Measurements from ENCODE around the gene CACNA1S.

CACNA1S gene

DNA sequence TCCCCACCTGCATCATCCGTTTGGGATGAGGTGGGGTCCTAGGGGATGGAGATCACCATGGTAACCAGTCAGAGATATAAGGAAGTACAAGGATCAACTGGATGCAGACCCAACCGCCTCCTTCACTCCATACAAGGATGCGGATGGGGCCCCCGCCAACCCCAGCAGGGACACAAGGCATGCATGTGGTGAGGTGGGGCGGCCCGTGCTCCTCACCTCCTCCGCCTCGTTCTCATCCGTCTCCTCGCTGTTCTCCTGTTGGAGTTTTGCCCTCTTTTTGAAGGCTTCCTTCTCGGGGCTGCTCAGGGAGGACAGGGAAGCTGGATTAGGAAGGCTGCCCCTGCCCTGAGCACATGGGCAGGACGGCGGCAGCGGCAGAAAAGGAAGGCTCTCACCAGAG is 112.6 kb downstream of the CACNA1S start:
- H3K4me3 ChIP-seq (ENCODE audit: low read depth, low read length, poor library complexity, severe bottlenecking), result no peak overlapping the region

DNA sequence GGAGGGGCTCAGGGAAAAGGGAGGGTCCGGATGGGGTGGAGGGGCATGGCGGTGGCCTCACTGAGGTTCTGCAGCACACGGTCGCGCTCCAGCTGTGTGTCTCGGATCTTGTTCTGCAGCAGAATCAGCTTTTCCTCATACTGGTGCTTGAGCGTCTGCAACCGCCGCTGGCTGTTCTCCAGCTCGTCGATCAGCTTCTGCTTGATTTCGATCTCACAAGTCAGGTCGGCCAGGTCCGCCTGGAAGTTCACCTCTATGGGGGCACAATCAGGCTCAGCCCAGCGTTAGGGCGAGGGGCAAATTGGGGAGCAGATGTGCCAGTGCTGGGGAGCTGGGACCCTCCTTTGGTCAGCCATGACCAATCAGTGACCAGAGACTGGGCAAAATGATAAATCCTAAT is 113.9 kb downstream of the CACNA1S start:
- Histone ChIP-seq H3K4me1 (ENCODE audit: insufficient read depth, low read length, severe bottlenecking) (no peaks in the 10 kb centered on the region), H3K36me3 (ENCODE audit: insufficient read depth, low read length) (no peaks in the 10 kb centered on the region; the same call in none of the 2 replicates), H3K4me3 (ENCODE audit: low read depth, low read length, poor library complexity, severe bottlenecking) (no peak overlapping the region), H3K9ac (ENCODE audit: low read length) (no peak overlapping the region), H3K4me2 (ENCODE audit: low read length) (no peak overlapping the region), H3K9me3 (ENCODE audit: low read length) (no peaks in the 10 kb centered on the region), H3K79me2 (ENCODE audit: insufficient read depth, low read length) (no peaks in the 10 kb centered on the region), H2AFZ (ENCODE audit: low read length) (no peak overlapping the region), H3K27ac (ENCODE audit: low read depth, low read length, poor library complexity, severe bottlenecking) (no peak overlapping the region), H4K20me1 (ENCODE audit: insufficient read depth, low read length) (no peaks in the 10 kb centered on the region), H3K27me3 (ENCODE audit: insufficient read depth, low read length) (no peaks in the 10 kb centered on the region), H3F3A (ENCODE audit: insufficient read depth, low read length) (no peaks in the 10 kb centered on the region), H3K9me2 (ENCODE audit: low read depth, low read length) (no peaks in the 10 kb centered on the region)
- TF ChIP-seq EZH2 (IDR thresholded peaks at IDR 0.05; ENCODE audit: borderline replicate concordance, low read length), result no peak
- TF ChIP-seq, protein P1, sequence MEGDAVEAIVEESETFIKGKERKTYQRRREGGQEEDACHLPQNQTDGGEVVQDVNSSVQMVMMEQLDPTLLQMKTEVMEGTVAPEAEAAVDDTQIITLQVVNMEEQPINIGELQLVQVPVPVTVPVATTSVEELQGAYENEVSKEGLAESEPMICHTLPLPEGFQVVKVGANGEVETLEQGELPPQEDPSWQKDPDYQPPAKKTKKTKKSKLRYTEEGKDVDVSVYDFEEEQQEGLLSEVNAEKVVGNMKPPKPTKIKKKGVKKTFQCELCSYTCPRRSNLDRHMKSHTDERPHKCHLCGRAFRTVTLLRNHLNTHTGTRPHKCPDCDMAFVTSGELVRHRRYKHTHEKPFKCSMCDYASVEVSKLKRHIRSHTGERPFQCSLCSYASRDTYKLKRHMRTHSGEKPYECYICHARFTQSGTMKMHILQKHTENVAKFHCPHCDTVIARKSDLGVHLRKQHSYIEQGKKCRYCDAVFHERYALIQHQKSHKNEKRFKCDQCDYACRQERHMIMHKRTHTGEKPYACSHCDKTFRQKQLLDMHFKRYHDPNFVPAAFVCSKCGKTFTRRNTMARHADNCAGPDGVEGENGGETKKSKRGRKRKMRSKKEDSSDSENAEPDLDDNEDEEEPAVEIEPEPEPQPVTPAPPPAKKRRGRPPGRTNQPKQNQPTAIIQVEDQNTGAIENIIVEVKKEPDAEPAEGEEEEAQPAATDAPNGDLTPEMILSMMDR (IDR thresholded peaks at IDR 0.05; ENCODE audit: low read length), result no peak

More for the DNA sequence above, 112.6 kb downstream of the CACNA1S start:
- no peak for TF ChIP-seq EZH2 (IDR thresholded peaks at IDR 0.05; ENCODE audit: borderline replicate concordance, low read length)
- TF ChIP-seq, protein P1 (IDR thresholded peaks at IDR 0.05; ENCODE audit: low read length), result no peak
- H3F3A ChIP-seq (ENCODE audit: insufficient read depth, low read length), result no peaks in the 10 kb centered on the region
- no peaks in the 10 kb centered on the region for H3K27me3 ChIP-seq (ENCODE audit: insufficient read depth, low read length)
- no peaks in the 10 kb centered on the region for H3K79me2 ChIP-seq (ENCODE audit: insufficient read depth, low read length)
- H3K9me2 ChIP-seq (ENCODE audit: low read depth, low read length), result no peaks in the 10 kb centered on the region
- H3K9me3 ChIP-seq (ENCODE audit: low read length), result no peaks in the 10 kb centered on the region
- H3K9ac ChIP-seq (ENCODE audit: low read length), result no peak overlapping the region
- no peaks in the 10 kb centered on the region; the same call in none of the 2 replicates for H3K36me3 ChIP-seq (ENCODE audit: insufficient read depth, low read length)
- H3K4me1 ChIP-seq (ENCODE audit: insufficient read depth, low read length, severe bottlenecking), result no peaks in the 10 kb centered on the region
- H2AFZ ChIP-seq (ENCODE audit: low read length), result no peak overlapping the region
- H4K20me1 ChIP-seq (ENCODE audit: insufficient read depth, low read length), result no peaks in the 10 kb centered on the region
- no peak overlapping the region for H3K27ac ChIP-seq (ENCODE audit: low read depth, low read length, poor library complexity, severe bottlenecking)
- H3K4me2 ChIP-seq (ENCODE audit: low read length), result no peak overlapping the region

DNA sequence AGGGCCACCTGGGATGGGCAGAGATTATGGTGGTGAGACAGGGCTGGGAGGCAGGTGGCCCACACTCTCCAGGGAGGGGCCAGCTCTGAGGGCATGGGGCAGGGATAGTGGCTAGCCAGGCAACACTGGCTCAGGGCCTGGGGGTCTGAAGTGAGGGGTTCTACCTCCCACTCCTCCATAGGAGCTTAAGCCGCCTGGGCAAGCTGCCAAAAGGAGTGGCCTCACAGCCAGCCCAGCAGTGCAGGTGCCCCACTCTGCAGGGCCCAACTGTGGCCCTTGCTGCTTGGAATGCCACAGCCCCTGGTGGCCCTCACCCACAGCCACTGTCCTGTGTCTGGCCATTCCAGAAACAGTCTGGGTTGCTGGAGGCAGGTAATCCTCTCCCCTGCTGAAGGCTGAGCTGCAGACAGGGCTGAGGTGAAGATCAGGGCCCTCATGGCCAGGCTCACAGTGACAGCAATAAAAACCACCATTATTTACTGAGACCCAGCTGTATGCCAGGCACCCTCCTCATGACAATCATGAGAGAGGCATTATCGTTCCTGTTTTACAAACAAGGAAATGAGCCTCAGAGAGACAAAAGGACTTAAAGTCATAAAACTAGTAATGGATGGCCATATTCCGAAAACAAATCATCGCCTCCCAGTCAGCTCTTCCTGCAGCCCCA is 119.7 kb downstream of the CACNA1S start:
- Histone ChIP-seq H3F3A (ENCODE audit: insufficient read depth, low read length) (no peaks in the 10 kb centered on the region), H4K20me1 (ENCODE audit: insufficient read depth, low read length) (no peaks in the 10 kb centered on the region), H3K4me3 (ENCODE audit: low read depth, low read length, poor library complexity, severe bottlenecking) (no peak overlapping the region), H2AFZ (ENCODE audit: low read length) (no peak overlapping the region), H3K27ac (ENCODE audit: low read depth, low read length, poor library complexity, severe bottlenecking) (no peak overlapping the region), H3K9me2 (ENCODE audit: low read depth, low read length) (no peaks in the 10 kb centered on the region), H3K9ac (ENCODE audit: low read length) (no peak overlapping the region), H3K79me2 (ENCODE audit: insufficient read depth, low read length) (no peaks in the 10 kb centered on the region), H3K4me2 (ENCODE audit: low read length) (no peak overlapping the region), H3K27me3 (ENCODE audit: insufficient read depth, low read length) (no peaks in the 10 kb centered on the region), H3K9me3 (ENCODE audit: low read length) (no peaks in the 10 kb centered on the region), H3K4me1 (ENCODE audit: insufficient read depth, low read length, severe bottlenecking) (no peaks in the 10 kb centered on the region), H3K36me3 (ENCODE audit: insufficient read depth, low read length) (peaks cover 9% of the 10 kb centered on the region)
- TF ChIP-seq EZH2 (IDR thresholded peaks at IDR 0.05; ENCODE audit: borderline replicate concordance, low read length), result no peak
- TF ChIP-seq, protein P1 (IDR thresholded peaks at IDR 0.05; ENCODE audit: low read length), result no peak
